ENCODE measurements around the gene ASPRV1.

ASPRV1 gene

DNA sequence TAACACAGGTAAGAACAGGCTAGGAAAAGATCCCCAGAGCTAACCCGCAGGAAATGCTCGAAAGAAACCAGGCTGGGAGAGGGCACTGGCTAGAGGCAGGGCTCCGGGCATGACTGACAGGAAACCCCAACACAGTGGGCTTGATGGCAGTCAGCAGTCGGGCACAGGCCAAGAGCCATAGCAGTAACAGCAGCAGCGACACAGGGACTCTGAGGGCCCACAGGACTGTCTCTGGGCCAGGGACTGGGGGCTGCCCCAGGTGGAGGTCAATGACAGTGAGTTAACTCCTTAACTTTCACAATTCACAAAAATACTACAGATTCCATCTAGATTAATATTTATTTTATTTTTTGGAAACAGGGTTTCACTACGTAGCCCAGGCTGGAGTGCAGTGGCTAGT, 37.3 kb upstream of the ASPRV1 start:
- no peaks in the 10 kb centered on the region for H3K9me3 ChIP-seq (ENCODE audit: control insufficient read depth, insufficient read depth, low read length)
- no peak overlapping the region for H3K9ac ChIP-seq (ENCODE audit: low read depth, low read length)
- H3K4me1 ChIP-seq (ENCODE audit: control insufficient read depth, insufficient read depth, low read length) = peaks cover 13% of the 10 kb centered on the region
- no peak overlapping the region for H3K4me3 ChIP-seq (ENCODE audit: low read depth, low read length)
- peaks cover 4% of the 10 kb centered on the region for H3K36me3 ChIP-seq (ENCODE audit: control insufficient read depth, insufficient read depth, low read length)
- H3K27me3 ChIP-seq (ENCODE audit: control insufficient read depth, insufficient read depth, low read length) = no peaks in the 10 kb centered on the region

DNA sequence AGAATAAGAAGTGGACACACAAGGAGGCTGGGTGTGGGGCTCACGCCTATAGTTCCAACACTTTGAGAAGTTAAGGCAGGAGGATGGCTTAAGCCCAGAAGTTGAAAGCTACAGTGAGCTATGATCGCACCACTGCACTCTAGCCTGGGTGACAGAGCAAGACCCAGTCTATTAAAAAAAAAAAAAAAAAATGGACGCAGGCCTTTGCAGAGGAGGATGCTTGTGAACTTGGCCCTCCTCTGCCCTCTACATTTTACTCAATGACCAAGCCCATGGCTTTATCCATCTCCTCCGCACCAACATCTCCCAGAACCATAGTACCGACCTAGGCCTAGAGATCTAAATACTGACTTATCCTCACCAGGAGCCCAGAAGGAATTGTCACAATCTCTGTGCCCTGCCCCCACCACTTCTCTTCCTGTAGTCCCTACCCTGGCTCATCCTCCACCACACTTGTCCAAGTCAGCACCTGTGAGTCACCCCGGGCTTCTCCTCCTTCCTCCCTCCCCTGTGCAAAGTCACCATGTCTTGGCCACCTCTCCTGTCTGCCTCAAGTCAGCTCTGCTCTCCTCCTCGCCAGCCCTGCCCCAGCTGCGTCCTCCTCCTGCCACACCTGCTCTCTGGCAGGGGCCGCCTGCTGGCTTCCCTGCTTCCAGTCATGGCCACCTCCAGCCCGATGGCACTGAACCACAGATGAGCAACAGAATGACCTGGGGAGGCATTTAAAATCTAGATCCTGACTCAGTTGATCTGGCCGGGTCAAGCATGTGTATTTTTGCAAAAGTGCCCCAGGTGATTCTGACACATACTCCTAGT, 35.8 kb upstream of the ASPRV1 start:
- Histone ChIP-seq H3K9me3 (ENCODE audit: control insufficient read depth, insufficient read depth, low read length) (no peaks in the 10 kb centered on the region), H3K4me1 (ENCODE audit: control insufficient read depth, insufficient read depth, low read length) (peaks cover 10% of the 10 kb centered on the region), H3K27me3 (ENCODE audit: control insufficient read depth, insufficient read depth, low read length) (no peaks in the 10 kb centered on the region), H3K9ac (ENCODE audit: low read depth, low read length) (no peak overlapping the region), H3K36me3 (ENCODE audit: control insufficient read depth, insufficient read depth, low read length) (peaks cover 4% of the 10 kb centered on the region), H3K4me3 (ENCODE audit: low read depth, low read length) (no peak overlapping the region)

DNA sequence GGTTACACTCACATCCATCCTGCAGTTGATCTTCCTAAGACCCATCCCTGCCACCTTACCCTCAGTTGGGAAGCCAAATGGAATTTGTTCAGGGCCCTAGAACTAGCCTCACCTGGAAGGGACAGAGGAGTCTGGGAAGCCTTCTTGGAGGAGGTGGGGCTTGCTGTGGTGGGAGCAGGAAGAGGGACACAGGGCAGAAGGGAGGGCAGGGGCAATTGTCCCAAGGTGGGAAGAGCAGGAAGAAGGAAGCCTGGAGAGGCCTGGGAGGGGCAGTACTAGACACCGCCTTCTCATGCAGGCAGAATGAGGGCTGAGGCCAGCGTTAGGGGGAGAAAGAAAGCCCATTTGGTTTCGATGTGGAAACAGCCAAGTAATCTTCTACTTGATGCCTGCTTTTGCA, 34.1 kb upstream of the ASPRV1 start:
- H3K27me3 ChIP-seq (ENCODE audit: control insufficient read depth, insufficient read depth, low read length) = no peaks in the 10 kb centered on the region
- no peak overlapping the region for H3K4me3 ChIP-seq (ENCODE audit: low read depth, low read length)
- H3K36me3 ChIP-seq (ENCODE audit: control insufficient read depth, insufficient read depth, low read length) = peaks cover 4% of the 10 kb centered on the region
- H3K9ac ChIP-seq (ENCODE audit: low read depth, low read length) = no peak overlapping the region
- H3K9me3 ChIP-seq (ENCODE audit: control insufficient read depth, insufficient read depth, low read length) = no peaks in the 10 kb centered on the region
- H3K4me1 ChIP-seq (ENCODE audit: control insufficient read depth, insufficient read depth, low read length) = peaks cover 9% of the 10 kb centered on the region

DNA sequence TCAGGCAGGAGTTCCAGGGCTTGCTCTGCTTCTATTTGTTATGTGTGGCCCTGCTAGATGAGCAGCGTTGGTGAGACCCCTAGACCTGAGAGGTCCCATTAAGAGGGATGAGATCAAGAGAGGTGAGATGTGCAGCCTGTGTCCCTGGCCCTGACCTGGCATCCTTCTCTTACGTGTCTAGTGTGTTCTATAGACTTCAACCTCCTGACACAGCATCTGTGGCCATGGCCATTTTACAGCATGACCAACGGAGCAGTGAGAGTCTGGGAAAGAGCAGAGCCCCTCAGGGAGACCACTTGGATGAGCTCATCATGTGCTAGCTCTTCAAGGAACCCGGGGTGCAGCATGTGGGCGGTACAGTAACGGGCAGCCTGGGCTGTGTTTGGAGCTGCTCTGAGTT, 32.7 kb upstream of the ASPRV1 start:
- Histone ChIP-seq H3K9me3 (ENCODE audit: control insufficient read depth, insufficient read depth, low read length) (no peaks in the 10 kb centered on the region), H3K4me3 (ENCODE audit: low read depth, low read length) (no peak overlapping the region), H3K9ac (ENCODE audit: low read depth, low read length) (no peak overlapping the region), H3K4me1 (ENCODE audit: control insufficient read depth, insufficient read depth, low read length) (peaks cover 3% of the 10 kb centered on the region), H3K36me3 (ENCODE audit: control insufficient read depth, insufficient read depth, low read length) (peaks cover 4% of the 10 kb centered on the region), H3K27me3 (ENCODE audit: control insufficient read depth, insufficient read depth, low read length) (no peaks in the 10 kb centered on the region)

DNA sequence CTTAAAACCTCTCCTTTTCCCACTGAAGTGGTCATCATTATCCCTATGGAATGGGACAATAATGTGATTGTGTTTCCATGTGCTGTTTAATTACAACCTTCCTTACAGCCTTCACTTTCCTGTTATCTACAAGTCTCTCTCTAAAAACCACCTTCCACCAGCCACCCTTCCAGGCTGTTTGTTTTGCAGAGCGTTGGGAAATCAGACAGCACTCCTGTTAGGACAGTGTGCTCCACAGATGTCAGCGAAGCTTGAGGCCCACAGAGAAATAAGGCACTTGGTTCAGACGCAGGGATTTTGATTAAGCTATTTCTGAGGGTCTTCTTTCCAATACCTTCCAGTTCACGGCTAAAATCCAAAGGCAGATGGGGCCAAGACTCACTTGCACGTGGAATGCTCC, 32.3 kb upstream of the ASPRV1 start:
- Histone ChIP-seq H3K36me3 (ENCODE audit: control insufficient read depth, insufficient read depth, low read length) (peaks cover 4% of the 10 kb centered on the region), H3K4me3 (ENCODE audit: low read depth, low read length) (no peak overlapping the region), H3K9ac (ENCODE audit: low read depth, low read length) (no peak overlapping the region), H3K9me3 (ENCODE audit: control insufficient read depth, insufficient read depth, low read length) (no peaks in the 10 kb centered on the region), H3K27me3 (ENCODE audit: control insufficient read depth, insufficient read depth, low read length) (no peaks in the 10 kb centered on the region), H3K4me1 (ENCODE audit: control insufficient read depth, insufficient read depth, low read length) (peaks cover 3% of the 10 kb centered on the region)

DNA sequence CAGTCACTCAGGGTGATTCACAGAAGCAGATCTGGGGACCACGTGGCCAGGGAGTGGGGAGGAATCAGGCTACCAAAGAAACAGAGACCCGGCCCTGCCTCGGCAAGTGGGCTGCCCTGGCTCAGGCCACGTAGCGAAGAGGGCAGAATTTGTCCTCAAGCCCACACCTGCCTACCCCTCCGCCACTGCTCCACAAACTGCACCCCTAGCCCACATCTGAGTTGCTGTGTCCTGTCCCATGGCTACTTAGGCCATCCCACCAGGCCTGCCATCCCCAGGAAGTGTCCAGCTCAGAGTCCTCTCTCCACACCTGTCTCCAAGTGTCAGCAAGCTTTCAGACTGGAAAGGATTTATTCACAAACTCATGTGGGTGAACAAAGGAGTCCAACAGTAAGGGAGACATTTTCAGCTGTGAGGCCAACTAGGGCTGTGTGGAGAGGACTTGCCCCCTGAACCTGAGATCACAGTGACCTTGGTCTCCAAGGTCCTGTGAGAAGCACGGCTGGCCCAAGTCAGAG, 31.7 kb upstream of the ASPRV1 start:
- Histone ChIP-seq H3K4me1 (ENCODE audit: control insufficient read depth, insufficient read depth, low read length) (peaks cover 3% of the 10 kb centered on the region), H3K27me3 (ENCODE audit: control insufficient read depth, insufficient read depth, low read length) (no peaks in the 10 kb centered on the region), H3K36me3 (ENCODE audit: control insufficient read depth, insufficient read depth, low read length) (peaks cover 4% of the 10 kb centered on the region), H3K9me3 (ENCODE audit: control insufficient read depth, insufficient read depth, low read length) (no peaks in the 10 kb centered on the region), H3K9ac (ENCODE audit: low read depth, low read length) (no peak overlapping the region), H3K4me3 (ENCODE audit: low read depth, low read length) (no peak overlapping the region)

DNA sequence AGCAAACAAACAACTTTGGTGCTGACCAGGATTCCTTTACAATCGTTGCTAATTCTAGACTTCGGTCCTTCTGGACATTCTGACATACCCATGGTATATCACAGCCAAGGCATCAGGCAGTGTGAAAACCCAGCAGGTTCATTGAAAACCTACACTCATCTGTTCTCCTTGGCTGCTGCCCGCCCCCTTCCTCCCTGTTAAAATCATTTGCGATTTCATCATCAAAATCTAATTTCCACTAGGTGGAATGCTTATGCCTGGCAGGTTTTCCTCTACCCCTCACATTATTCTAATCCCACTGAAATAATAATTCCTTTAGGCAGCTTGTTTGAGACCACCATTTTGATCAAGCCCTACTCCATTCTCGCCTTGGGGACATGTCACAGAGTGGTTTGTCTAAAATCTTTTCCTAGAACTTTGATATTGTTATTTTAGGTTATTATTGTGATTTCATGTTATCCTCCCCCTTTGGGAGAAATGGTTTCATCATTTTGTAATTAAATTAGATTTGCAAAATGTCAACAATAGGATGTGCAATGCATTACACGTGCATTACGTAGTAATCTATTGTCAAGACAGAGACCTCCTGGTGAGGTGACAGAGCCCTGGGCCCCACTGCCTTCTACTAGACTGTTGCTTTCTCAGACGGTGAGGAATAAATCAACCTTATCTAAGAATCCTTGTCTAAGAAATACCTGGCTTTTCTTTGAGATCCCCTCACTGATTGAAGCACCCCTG, 31.0 kb upstream of the ASPRV1 start:
- Histone ChIP-seq H3K27me3 (ENCODE audit: control insufficient read depth, insufficient read depth, low read length) (no peaks in the 10 kb centered on the region), H3K4me3 (ENCODE audit: low read depth, low read length) (no peak overlapping the region), H3K9me3 (ENCODE audit: control insufficient read depth, insufficient read depth, low read length) (no peaks in the 10 kb centered on the region), H3K9ac (ENCODE audit: low read depth, low read length) (no peak overlapping the region), H3K36me3 (ENCODE audit: control insufficient read depth, insufficient read depth, low read length) (peaks cover 4% of the 10 kb centered on the region), H3K4me1 (ENCODE audit: control insufficient read depth, insufficient read depth, low read length) (peaks cover 3% of the 10 kb centered on the region)

DNA sequence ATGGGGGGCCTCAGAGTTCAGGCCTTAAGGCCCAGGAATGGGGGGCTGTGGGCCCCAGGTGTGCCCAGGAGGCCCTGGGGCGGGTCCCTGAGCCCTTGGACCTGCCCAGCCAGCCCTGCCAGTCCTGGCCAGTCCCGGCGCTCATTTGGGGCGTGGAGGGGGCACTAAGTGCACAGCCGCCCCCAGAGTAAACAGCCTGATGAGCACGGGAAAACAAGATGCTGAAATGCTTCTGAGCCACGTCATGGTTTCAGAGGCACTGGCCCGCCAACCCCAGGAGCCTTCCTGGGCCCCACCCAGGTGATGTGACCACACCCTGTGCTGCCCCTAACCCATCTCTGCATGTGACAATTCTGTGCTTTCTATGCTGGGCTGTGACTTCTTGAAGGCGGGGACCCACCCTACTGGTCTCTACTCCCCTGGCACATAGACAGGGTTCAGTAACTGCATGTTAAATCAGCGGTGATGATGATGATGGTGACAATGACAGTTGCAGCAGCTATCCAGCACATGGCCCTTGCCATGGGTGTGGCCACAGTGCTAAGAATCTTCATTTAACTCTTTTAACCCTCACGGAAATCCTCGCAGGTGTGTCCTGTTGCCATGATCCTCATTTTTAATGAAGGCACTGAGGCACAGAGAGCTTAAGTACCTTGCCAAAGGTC, 28.1 kb upstream of the ASPRV1 start:
- Histone ChIP-seq H3K9me3 (ENCODE audit: control insufficient read depth, insufficient read depth, low read length) (no peaks in the 10 kb centered on the region), H3K27me3 (ENCODE audit: control insufficient read depth, insufficient read depth, low read length) (no peaks in the 10 kb centered on the region), H3K9ac (ENCODE audit: low read depth, low read length) (no peak overlapping the region), H3K4me1 (ENCODE audit: control insufficient read depth, insufficient read depth, low read length) (no peaks in the 10 kb centered on the region), H3K36me3 (ENCODE audit: control insufficient read depth, insufficient read depth, low read length) (peaks cover 4% of the 10 kb centered on the region), H3K4me3 (ENCODE audit: low read depth, low read length) (no peak overlapping the region)

DNA sequence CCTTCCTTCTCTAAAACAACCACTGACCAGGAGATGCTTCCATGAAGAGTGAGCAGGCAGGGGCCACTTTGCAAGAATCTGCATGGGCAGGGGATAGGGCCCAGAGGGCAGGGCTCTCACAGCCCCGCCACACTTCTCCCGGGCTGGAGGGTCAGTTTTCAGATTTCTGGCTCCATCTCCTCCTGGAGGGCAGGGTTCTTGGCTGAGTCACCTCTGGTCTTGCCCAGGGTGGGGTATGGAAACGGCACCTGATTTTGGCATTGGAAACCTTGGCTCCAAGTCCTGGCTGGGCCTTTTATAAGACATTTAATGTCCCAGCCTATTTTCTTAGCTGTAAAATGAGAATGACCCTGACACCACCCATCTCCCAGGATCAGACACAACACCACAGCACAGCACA, 27.6 kb upstream of the ASPRV1 start:
- H3K9ac ChIP-seq (ENCODE audit: low read depth, low read length) = no peak overlapping the region
- H3K9me3 ChIP-seq (ENCODE audit: control insufficient read depth, insufficient read depth, low read length) = no peaks in the 10 kb centered on the region
- H3K4me3 ChIP-seq (ENCODE audit: low read depth, low read length) = no peak overlapping the region

DNA sequence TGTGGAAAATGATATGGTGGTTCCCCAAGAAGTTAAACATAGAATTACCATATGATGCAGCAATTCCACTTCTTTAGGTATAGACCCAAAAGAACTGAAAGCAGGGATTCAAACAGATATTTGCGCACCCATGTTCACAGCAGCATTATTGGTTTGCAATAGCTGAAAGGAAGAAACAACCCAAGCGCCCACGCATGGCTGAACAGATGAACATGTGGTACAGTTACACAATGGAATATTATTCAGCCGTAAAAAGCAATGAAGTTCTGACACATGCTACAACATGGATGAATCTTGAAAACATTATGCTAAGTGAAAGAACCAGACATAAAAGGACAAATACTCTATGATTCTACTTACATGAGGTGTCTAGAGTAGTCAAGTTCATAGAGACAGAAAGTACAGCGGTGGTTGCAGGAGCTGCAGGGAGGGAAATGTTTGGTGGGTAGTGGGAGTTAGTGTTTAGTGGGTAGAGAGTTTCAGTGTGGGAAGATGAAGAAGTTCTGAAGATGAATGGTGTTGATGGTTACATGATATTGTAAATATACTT, 26.7 kb upstream of the ASPRV1 start:
- Histone ChIP-seq H3K9ac (ENCODE audit: low read depth, low read length) (no peak overlapping the region), H3K4me1 (ENCODE audit: control insufficient read depth, insufficient read depth, low read length) (no peaks in the 10 kb centered on the region), H3K36me3 (ENCODE audit: control insufficient read depth, insufficient read depth, low read length) (no peaks in the 10 kb centered on the region), H3K4me3 (ENCODE audit: low read depth, low read length) (no peak overlapping the region), H3K27me3 (ENCODE audit: control insufficient read depth, insufficient read depth, low read length) (no peaks in the 10 kb centered on the region), H3K9me3 (ENCODE audit: control insufficient read depth, insufficient read depth, low read length) (no peaks in the 10 kb centered on the region)

More for the DNA sequence above, 27.6 kb upstream of the ASPRV1 start:
- no peaks in the 10 kb centered on the region for H3K4me1 ChIP-seq (ENCODE audit: control insufficient read depth, insufficient read depth, low read length)
- peaks cover 2% of the 10 kb centered on the region for H3K36me3 ChIP-seq (ENCODE audit: control insufficient read depth, insufficient read depth, low read length)
- no peaks in the 10 kb centered on the region for H3K27me3 ChIP-seq (ENCODE audit: control insufficient read depth, insufficient read depth, low read length)

DNA sequence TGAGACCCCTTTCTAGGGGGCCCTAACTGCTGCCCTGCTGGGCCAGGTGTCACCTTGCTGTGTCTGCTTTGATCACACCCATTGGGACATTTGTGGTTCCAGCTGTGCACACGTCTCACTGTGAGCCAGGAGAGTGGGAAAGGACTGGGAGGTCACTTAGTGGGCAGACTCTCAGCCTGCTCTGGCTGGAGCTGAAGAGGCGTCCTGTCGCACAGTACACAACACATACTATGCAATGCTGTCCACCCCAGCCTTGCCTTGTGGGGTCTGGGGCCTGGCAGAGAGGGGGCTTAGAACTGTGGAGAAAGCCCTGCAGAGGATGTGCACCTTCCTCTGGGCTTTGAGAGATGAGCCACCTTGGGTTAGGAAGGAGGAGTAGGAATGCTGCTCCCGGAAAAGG, 25.3 kb upstream of the ASPRV1 start:
- Histone ChIP-seq H3K27me3 (ENCODE audit: control insufficient read depth, insufficient read depth, low read length) (no peaks in the 10 kb centered on the region), H3K9ac (ENCODE audit: low read depth, low read length) (no peak overlapping the region), H3K36me3 (ENCODE audit: control insufficient read depth, insufficient read depth, low read length) (no peaks in the 10 kb centered on the region), H3K4me1 (ENCODE audit: control insufficient read depth, insufficient read depth, low read length) (no peaks in the 10 kb centered on the region), H3K4me3 (ENCODE audit: low read depth, low read length) (no peak overlapping the region), H3K9me3 (ENCODE audit: control insufficient read depth, insufficient read depth, low read length) (no peaks in the 10 kb centered on the region)
